Natural killer cell (primary cell): ENCODE measurements around the gene ADAM22. TPM values are rescaled to one million over a fixed set of nuclear protein-coding genes. Genes with fewer than 3 reads are reported as not detected.

ENCODE experiments used
- ATAC-seq, 3 donors: fragments of 150-1000 bp in 2 of 3; fragments of 200-7000 bp in 1 of 3; cut with Tn5 transposase; 1 replicate in 1 of 3; 2 replicates in 2 of 3; pipeline ENCODE4 v1.10.0; 2021; ENCODE audit warnings: mild to moderate bottlenecking in 2 of 3, moderate library complexity in 2 of 3
- DNase-seq, 2 donors: peaks; one replicate each; pipeline versions ENCODE4 v3.0.0 to v3.0.0-alpha.2; 2013 to 2021; ENCODE audit warnings: mixed read lengths in 1 of 2
- H3K27ac ChIP-seq: one replicate; pipeline ENCODE4 v1.5.1; 2013; ENCODE audit warnings: mild to moderate bottlenecking, low read length
- H3K27me3 ChIP-seq: one replicate; pipeline ENCODE4 v1.6.1; 2013; ENCODE audit warnings: low read length; ENCODE audit not compliant: control insufficient read depth, insufficient read depth
- H3K36me3 ChIP-seq: one replicate; pipeline ENCODE4 v1.6.1; 2013; ENCODE audit warnings: low read length; ENCODE audit not compliant: control insufficient read depth, insufficient read depth
- H3K4me1 ChIP-seq: one replicate; pipeline ENCODE4 v1.6.1; 2013; ENCODE audit warnings: low read length; ENCODE audit not compliant: control insufficient read depth, insufficient read depth
- H3K4me3 ChIP-seq: one replicate; pipeline ENCODE4 v1.5.1; 2013; ENCODE audit warnings: low read length
- H3K9me3 ChIP-seq: one replicate; pipeline ENCODE4 v1.6.1; 2013; ENCODE audit warnings: low read length; ENCODE audit not compliant: control insufficient read depth, insufficient read depth
- H3K27ac Mint-ChIP-seq, 2 donors: one replicate each; pipeline ENCODE4 v1.8.0; 2022; ENCODE audit warnings: mild to moderate bottlenecking in 2 of 2, mixed read lengths in 2 of 2, moderate library complexity in 1 of 2
- H3K27me3 Mint-ChIP-seq, 2 donors: one replicate each; pipeline ENCODE4 v1.8.0; 2022; ENCODE audit warnings: low read depth in 2 of 2, mixed read lengths in 2 of 2
- H3K36me3 Mint-ChIP-seq: one replicate; pipeline ENCODE4 v1.8.0; 2022; ENCODE audit warnings: mixed read lengths
- H3K4me1 Mint-ChIP-seq, 2 donors: one replicate each; pipeline ENCODE4 v1.8.0; 2022; ENCODE audit warnings: mixed read lengths in 2 of 2
- H3K4me3 Mint-ChIP-seq: one replicate; pipeline ENCODE4 v1.8.0; 2022; ENCODE audit warnings: mild to moderate bottlenecking, moderate library complexity, mixed read lengths
- H3K9me3 Mint-ChIP-seq, 2 donors: one replicate each; pipeline ENCODE4 v1.8.0; 2022; ENCODE audit warnings: mixed read lengths in 2 of 2
- WGBS: methylation state at CpG from one replicate; pipeline ENCODE4 v1.1.7; 2013; ENCODE audit warnings: missing lambda C conversion rate; ENCODE audit not compliant: insufficient coverage; 5-methylcytosine and 5-hydroxymethylcytosine counted together
- intact Hi-C: fragments of 100-400 bp; cut with micrococcal nuclease; formaldehyde crosslinking; loops from one replicate; pipeline ENCODE4 v1.14.2; 2022
- total RNA-seq, 4 donors: library from RNA; stranded (reverse); fragments of 120-200 nt in 1 of 4; gene quantifications; one replicate each; pipeline versions ENCODE4 v1.2.3 to v1.2.4, GENCODE V29; 2013 to 2022
- TF ChIP-seq, protein P1 (sequence below): fragments of 200-600 bp; IDR thresholded peaks from one replicate; pipeline ENCODE4 v1.8.0; 2022; ENCODE audit warnings: antibody characterized with exemption

The ADAM22 gene
- total RNA-seq, 3 donors from 2014 or later (not counting 1 experiment from before 2014, with no cell fraction given): 3.0 to 5.4 (median 3.7) TPM

DNA sequence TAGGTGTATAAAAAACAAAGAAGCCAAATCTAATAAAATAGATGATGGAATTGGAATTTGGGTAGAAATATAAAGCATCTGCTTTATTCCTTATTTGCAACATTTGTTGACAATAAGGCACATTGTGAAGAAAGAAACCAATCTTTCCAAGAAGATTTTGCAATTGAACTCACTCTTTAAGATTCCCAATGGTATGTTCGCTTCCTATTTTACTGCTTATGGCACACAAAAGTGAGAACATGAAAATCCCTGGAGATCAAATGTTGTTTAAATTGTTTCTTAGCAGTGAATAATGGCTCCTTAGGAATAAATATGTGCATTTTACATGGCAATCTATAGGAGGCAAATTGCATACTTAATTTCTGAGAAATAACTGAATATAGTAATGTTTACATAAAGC is 84.5 kb downstream of the ADAM22 start:
- H3K4me3 Mint-ChIP-seq: no peak overlapping the region
- no peak for DNase-seq
- Histone ChIP-seq H3K27me3 (no peaks in the 10 kb centered on the region), H3K9me3 (no peaks in the 10 kb centered on the region), H3K4me1 (no peaks in the 10 kb centered on the region), H3K36me3 (no peaks in the 10 kb centered on the region), H3K4me3 (no peak overlapping the region), H3K27ac (no peak overlapping the region)
- no peak for ATAC-seq
- H3K27ac Mint-ChIP-seq: no peak overlapping the region
- H3K4me1 Mint-ChIP-seq: no peaks in the 10 kb centered on the region
- 100% methylated on average over 1 of the region's 1 CpG for WGBS
- TF ChIP-seq, protein P1, sequence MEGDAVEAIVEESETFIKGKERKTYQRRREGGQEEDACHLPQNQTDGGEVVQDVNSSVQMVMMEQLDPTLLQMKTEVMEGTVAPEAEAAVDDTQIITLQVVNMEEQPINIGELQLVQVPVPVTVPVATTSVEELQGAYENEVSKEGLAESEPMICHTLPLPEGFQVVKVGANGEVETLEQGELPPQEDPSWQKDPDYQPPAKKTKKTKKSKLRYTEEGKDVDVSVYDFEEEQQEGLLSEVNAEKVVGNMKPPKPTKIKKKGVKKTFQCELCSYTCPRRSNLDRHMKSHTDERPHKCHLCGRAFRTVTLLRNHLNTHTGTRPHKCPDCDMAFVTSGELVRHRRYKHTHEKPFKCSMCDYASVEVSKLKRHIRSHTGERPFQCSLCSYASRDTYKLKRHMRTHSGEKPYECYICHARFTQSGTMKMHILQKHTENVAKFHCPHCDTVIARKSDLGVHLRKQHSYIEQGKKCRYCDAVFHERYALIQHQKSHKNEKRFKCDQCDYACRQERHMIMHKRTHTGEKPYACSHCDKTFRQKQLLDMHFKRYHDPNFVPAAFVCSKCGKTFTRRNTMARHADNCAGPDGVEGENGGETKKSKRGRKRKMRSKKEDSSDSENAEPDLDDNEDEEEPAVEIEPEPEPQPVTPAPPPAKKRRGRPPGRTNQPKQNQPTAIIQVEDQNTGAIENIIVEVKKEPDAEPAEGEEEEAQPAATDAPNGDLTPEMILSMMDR: no peak
- H3K9me3 Mint-ChIP-seq: no peaks in the 10 kb centered on the region
- intact Hi-C loops: no loop called here
- H3K27me3 Mint-ChIP-seq: no peaks in the 10 kb centered on the region
- no peaks in the 10 kb centered on the region for H3K36me3 Mint-ChIP-seq

DNA sequence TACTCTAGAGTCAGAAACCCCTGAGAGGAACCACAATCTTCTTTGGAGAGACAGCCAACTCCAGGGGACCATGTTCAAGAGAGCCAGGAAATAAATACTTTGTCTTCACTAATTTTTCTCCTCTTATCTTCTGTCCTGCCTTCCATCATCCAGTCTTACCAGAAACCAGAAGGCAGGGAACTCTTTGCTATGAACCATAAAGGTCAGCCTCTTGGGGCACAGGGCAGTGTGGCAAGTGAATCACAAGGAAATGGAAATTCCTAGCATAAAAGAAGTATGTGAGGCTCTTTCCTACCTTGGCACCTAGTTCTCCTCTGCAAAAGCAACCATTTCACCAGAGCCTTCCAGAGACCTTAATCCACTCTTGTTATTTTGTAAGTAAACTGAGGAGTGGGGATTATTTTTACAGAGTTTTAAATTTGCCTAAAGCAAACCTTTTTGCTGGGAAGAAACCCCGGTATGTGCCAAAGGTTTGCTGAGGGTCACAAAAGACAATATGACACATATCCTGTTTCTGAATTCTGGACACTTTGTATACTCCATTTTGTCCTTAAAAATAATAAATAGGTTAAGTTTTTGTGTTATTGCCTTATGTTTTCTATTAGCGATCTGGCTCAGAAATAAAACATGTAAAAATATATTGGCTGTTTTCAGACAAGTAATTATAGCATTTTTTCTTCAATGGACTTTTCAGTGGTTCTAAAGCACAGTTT is 87.1 kb downstream of the ADAM22 start:
- Mint-ChIP-seq H3K4me3 (no peak overlapping the region), H3K4me1 (no peaks in the 10 kb centered on the region), H3K9me3 (peaks cover 0 to 4% of the 10 kb centered on the region in 2 donors), H3K27ac (no peak overlapping the region), H3K36me3 (no peaks in the 10 kb centered on the region), H3K27me3 (no peaks in the 10 kb centered on the region)
- no peak for DNase-seq
- Histone ChIP-seq H3K4me1 (no peaks in the 10 kb centered on the region), H3K27ac (no peak overlapping the region), H3K27me3 (no peaks in the 10 kb centered on the region), H3K36me3 (no peaks in the 10 kb centered on the region), H3K9me3 (no peaks in the 10 kb centered on the region), H3K4me3 (no peak overlapping the region)
- WGBS: 100% methylated on average over 2 of the region's 2 CpGs
- TF ChIP-seq, protein P1: no peak
- no peak for ATAC-seq
- intact Hi-C loops: no loop called here

DNA sequence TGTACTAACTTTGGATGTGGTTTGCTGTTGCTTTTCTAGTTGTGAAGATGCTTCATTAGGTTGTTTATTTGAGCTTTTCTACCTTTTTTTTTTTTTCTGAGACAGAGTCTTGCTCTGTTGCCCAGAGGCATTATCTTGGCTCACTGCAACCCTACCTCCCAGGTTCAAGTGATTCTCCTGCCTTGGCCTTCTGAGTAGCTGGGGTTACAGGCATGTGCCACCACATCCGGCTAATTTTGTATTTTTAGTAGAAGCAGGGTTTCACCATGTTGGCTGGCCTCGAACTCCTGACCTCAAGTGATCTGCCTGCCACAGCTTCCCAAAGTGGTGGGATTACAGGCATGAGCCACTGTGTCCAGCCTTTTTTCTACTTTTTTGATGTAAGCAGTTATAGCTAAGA is 93.7 kb downstream of the ADAM22 start:
- ATAC-seq: no peak
- H3K27me3 Mint-ChIP-seq: no peaks in the 10 kb centered on the region
- H3K4me1 Mint-ChIP-seq: no peaks in the 10 kb centered on the region
- Histone ChIP-seq H3K36me3 (no peaks in the 10 kb centered on the region), H3K4me3 (no peak overlapping the region), H3K4me1 (no peaks in the 10 kb centered on the region), H3K27ac (no peak overlapping the region), H3K9me3 (peaks cover 9% of the 10 kb centered on the region), H3K27me3 (no peaks in the 10 kb centered on the region)
- intact Hi-C loops: no loop called here
- 90% methylated on average over 2 of the region's 2 CpGs for WGBS
- H3K4me3 Mint-ChIP-seq: no peak overlapping the region
- no peak for DNase-seq
- peaks cover 18% of the 10 kb centered on the region for H3K36me3 Mint-ChIP-seq
- H3K27ac Mint-ChIP-seq: no peak overlapping the region
- TF ChIP-seq, protein P1: no peak
- H3K9me3 Mint-ChIP-seq: peaks cover 6 to 22% of the 10 kb centered on the region in 2 donors
